Heart right ventricle (tissue), 16 donors: ENCODE data around the gene FOSL2. TPM values are rescaled to one million over a fixed set of nuclear protein-coding genes. Genes with fewer than 3 reads are reported as not detected.

Experiments used
- ATAC-seq, 8 donors: fragments of 200-7000 bp; cut with Tn5 transposase; one replicate each; pipeline ENCODE4 v1.9.1; 2020; ENCODE audit warnings: mild to moderate bottlenecking in 8 of 8, moderate library complexity in 8 of 8, moderate number of reproducible peaks in 1 of 8
- DNase-seq, 2 donors: peaks; one replicate each; pipeline ENCODE4 v3.0.0-alpha.2; 2020
- H3K27ac ChIP-seq, 10 donors: fragments of 200-600 bp; sonication (generic) in 2 of 10; one replicate each; pipeline versions ENCODE4 v1.5.0 to v1.8.0; 2020 to 2022; ENCODE audit warnings: mild to moderate bottlenecking in 3 of 10
- H3K27me3 ChIP-seq, 7 donors: fragments of 200-600 bp; one replicate each; pipeline ENCODE4 v1.8.0; 2021 to 2022; ENCODE audit warnings: mild to moderate bottlenecking in 2 of 7
- H3K36me3 ChIP-seq, 9 donors: fragments of 200-600 bp; sonication (generic) in 1 of 9; one replicate each; pipeline versions ENCODE4 v1.5.0 to v1.8.0; 2020 to 2022; ENCODE audit warnings: mild to moderate bottlenecking in 2 of 9
- H3K4me1 ChIP-seq, 9 donors: fragments of 200-600 bp; sonication (generic) in 1 of 9; one replicate each; pipeline versions ENCODE4 v1.5.0 to v1.8.0; 2020 to 2022; ENCODE audit warnings: mild to moderate bottlenecking in 4 of 9
- H3K4me3 ChIP-seq, 10 donors: fragments of 200-600 bp; sonication (generic) in 2 of 10; one replicate each; pipeline versions ENCODE4 v1.5.0 to v1.8.0; 2020 to 2022; ENCODE audit warnings: mild to moderate bottlenecking in 7 of 10, moderate library complexity in 2 of 10
- H3K9me3 ChIP-seq, 11 donors: fragments of 200-600 bp in 10 of 11; sonication (generic) in 2 of 11; one replicate each; pipeline versions ENCODE4 v1.5.0 to v1.8.0; 2013 to 2022; ENCODE audit warnings: mild to moderate bottlenecking in 2 of 11, control low read depth in 1 of 11, moderate library complexity in 1 of 11
- WGBS, 2 donors: extraction: QIAGEN DNeasy Blood & Tissue Kit; methylation state at CpG; one replicate each; pipeline ENCODE4 v1.1.7; 2013; ENCODE audit warnings: inconsistent platforms in 1 of 2; 5-methylcytosine and 5-hydroxymethylcytosine counted together
- intact Hi-C, 10 donors: fragments of 100-400 bp; cut with DNase I; formaldehyde crosslinking; loops; one replicate each; pipeline versions ENCODE4 v1.11.1 to v1.14.2; 2022
- polyA plus RNA-seq, 2 donors: library from polyadenylated mRNA; stranded (reverse); fragments of 200-250 nt; gene quantifications; one replicate each; pipeline ENCODE4 v1.2.3, GENCODE V29; 2013
- total RNA-seq, 10 donors: library from RNA; stranded (reverse); fragmentation: NEBNext Ultra II Directional in 3 of 10; extraction: Animal tissue kit (Norgen Biotek cat#: 25700) in 3 of 10; gene quantifications; one replicate each; pipeline versions ENCODE4 v1.2.1 to v1.2.4, GENCODE V29; 2021 to 2023
- TF ChIP-seq, protein P1 (sequence below), 9 donors: fragments of 200-600 bp; sonication (generic) in 2 of 9; IDR thresholded peaks; one replicate each; pipeline versions ENCODE4 v1.5.0 to v1.8.0; 2021 to 2022; ENCODE audit warnings: antibody characterized with exemption in 9 of 9, mild to moderate bottlenecking in 5 of 9, moderate library complexity in 1 of 9
- donor health status: Arrhythmogenic right ventricular cardiomyopathy.
- donor health status: ischemic (EF 13 %, LVEDD 7.1; RV severe dilation, severe dysfunction).
- donor health status: healthy with polysubstance abuse.
- donor health status: DM: no; HTN: yes; CAD: no.
- donor health status: DM: no; HTN: no; CAD: no.
- donor health status: ischemic (EF 25% LVEDD 6.9; RV normal size, moderate dysfunction).
- donor health status: ischemic (EF 25% LVEDD 5.7; RV mildly dilated, moderate dysfunction).
- donor health status: healthy.
- donor health status: DM: yes; HTN: yes; CAD: no.
- donor health status: Ischemic cardiomyopathy.
- donor health status: ischemic (EF 35%, LVEDD 5.7; RV mildly dilated, moderate dysfunction).
- donor health status: nonischemic (EF 11% LVEDD 7.7; RV severe dilation, severe dysfunction).
- donor health status: DM: yes; HTN: yes; CAD: no.
- donor health status: PGD.
- donor health status: ischemic (EF 29% LVEDD 5.4; RV normal size, mild dysfunction).
- donor health status: nonischemic (EF 23%, LVEDD 6.1; RV moderate dilation, normal function).

The FOSL2 gene
- total and polyA plus RNA-seq, 12 donors: 16.5 to 182 (median 54.8) TPM

DNA sequence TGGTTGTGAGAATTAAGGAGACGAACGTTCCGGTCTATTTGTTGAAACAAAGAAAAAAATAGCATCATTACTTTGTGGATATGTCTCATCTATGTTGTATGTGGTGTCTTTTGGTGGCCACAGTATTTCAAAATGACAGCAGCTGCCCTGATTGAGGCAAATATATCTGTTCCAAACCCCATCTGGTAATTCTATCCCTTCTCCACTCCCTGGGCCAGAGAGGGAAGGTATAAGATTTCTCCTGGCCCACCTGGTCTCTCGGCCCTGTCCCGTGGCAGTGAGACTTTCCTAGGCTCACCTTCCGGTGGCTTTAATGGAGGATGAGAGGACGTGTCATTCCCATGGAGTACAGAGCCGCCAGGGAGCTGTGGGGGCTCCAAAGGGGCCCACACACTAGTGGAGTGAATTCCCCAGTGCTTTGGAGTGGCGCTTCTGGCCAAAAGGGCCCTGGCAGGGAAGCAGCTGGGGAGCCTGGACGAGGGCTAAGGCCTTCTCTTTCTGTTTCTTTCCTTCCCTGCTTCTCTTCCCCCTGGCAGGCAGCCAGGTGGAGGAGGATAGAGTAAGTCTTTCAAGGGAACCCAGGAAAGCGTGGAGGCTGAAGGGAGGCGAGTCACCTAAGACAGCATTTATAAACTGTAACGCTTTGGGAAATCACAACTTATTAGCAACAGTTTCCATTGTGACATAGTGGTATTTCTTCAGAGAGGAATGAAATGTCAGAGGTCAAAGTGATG, 5.6 kb downstream of the FOSL2 start:
- Histone ChIP-seq H3K4me1 (peaks cover 26 to 83% (median 68%) of the 10 kb centered on the region in 9 donors), H3K27me3 (no peaks in the 10 kb centered on the region), H3K27ac (peak overlapping the region in 7 of 10 donors; percentile 25 to 100 (median 100)), H3K36me3 (peaks cover 0 to 70% (median 5%) of the 10 kb centered on the region in 9 donors), H3K4me3 (peak overlapping the region in 3 of 10 donors; percentile 2 to 97 (median 21)), H3K9me3 (no peaks in the 10 kb centered on the region)
- DNase-seq (no peak), ATAC-seq (no peak)
- 59 to 67% methylated on average over 13 of the region's 13 CpGs for WGBS, 2 donors
- TF ChIP-seq, protein P1, sequence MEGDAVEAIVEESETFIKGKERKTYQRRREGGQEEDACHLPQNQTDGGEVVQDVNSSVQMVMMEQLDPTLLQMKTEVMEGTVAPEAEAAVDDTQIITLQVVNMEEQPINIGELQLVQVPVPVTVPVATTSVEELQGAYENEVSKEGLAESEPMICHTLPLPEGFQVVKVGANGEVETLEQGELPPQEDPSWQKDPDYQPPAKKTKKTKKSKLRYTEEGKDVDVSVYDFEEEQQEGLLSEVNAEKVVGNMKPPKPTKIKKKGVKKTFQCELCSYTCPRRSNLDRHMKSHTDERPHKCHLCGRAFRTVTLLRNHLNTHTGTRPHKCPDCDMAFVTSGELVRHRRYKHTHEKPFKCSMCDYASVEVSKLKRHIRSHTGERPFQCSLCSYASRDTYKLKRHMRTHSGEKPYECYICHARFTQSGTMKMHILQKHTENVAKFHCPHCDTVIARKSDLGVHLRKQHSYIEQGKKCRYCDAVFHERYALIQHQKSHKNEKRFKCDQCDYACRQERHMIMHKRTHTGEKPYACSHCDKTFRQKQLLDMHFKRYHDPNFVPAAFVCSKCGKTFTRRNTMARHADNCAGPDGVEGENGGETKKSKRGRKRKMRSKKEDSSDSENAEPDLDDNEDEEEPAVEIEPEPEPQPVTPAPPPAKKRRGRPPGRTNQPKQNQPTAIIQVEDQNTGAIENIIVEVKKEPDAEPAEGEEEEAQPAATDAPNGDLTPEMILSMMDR (IDR thresholded peaks at IDR 0.05): no peak
- intact Hi-C loops: loop anchor here in 7 of 10 donors (5.0 to 10.0 kb wide), 17 partner anchors 123 to 696 kb away; partner anchors contain the start of genes MRPL33 (in 5 of the 7), BABAM2 (in 1 of the 7) and RBKS (in 1 of the 7)

GRCh38 chr2:28399289-28399688, 6.6 kb downstream of the FOSL2 start:
- DNase-seq (no peak), ATAC-seq (no peak)
- peaks cover 0 to 80% (median 9%) of the 10 kb centered on the region in 9 donors for H3K36me3 ChIP-seq
- TF ChIP-seq, protein P1 (IDR thresholded peaks at IDR 0.05): no peak
- peak overlapping the region in 1 of 10 donors; percentile 97 for H3K4me3 ChIP-seq
- H3K9me3 ChIP-seq: no peaks in the 10 kb centered on the region
- peaks cover 26 to 93% (median 70%) of the 10 kb centered on the region in 9 donors for H3K4me1 ChIP-seq
- WGBS, 2 donors: 77 to 78% methylated on average over 11 of the region's 11 CpGs
- no peaks in the 10 kb centered on the region for H3K27me3 ChIP-seq
- H3K27ac ChIP-seq: peak overlapping the region in 8 of 10 donors; percentile 25 to 100 (median 82)
- intact Hi-C loops: loop anchor here in 7 of 10 donors (5.0 to 10.0 kb wide), 17 partner anchors 124 to 697 kb away; partner anchors contain the start of genes MRPL33 (in 5 of the 7), BABAM2 (in 1 of the 7) and RBKS (in 1 of the 7)

- ATAC-seq (no peak), DNase-seq (no peak)
- H3K36me3 ChIP-seq: peaks cover 0 to 82% (median 16%) of the 10 kb centered on the region in 9 donors
These were observed 7.3 kb downstream of the FOSL2 start for GRCh38 chr2:28399956-28400355.

GRCh38 chr2:28400419-28400818, 7.8 kb downstream of the FOSL2 start:
- peaks cover 26 to 95% (median 70%) of the 10 kb centered on the region in 9 donors for H3K4me1 ChIP-seq
- TF ChIP-seq, protein P1 (IDR thresholded peaks at IDR 0.05): no peak
- H3K9me3 ChIP-seq: no peaks in the 10 kb centered on the region
- no peaks in the 10 kb centered on the region for H3K27me3 ChIP-seq
- H3K27ac ChIP-seq: peak overlapping the region in 6 of 10 donors; percentile 49 to 100 (median 82)
- ATAC-seq: no peak
- intact Hi-C loops: loop anchor here in 2 of 10 donors (10.0 kb wide), 2 partner anchors 676 to 696 kb away; no protein-coding TSS in a partner anchor
- no peak overlapping the region for H3K4me3 ChIP-seq
- DNase-seq: no peak
- H3K36me3 ChIP-seq: peaks cover 3 to 87% (median 20%) of the 10 kb centered on the region in 9 donors
- 55 to 63% methylated on average over 8 of the region's 8 CpGs for WGBS, 2 donors

More at GRCh38 chr2:28399956-28400355, 7.3 kb downstream of the FOSL2 start:
- TF ChIP-seq, protein P1 (IDR thresholded peaks at IDR 0.05): no peak
- 29 to 34% methylated on average over 6 of the region's 6 CpGs for WGBS, 2 donors
- peaks cover 26 to 96% (median 70%) of the 10 kb centered on the region in 9 donors for H3K4me1 ChIP-seq
- H3K27me3 ChIP-seq: no peaks in the 10 kb centered on the region
- intact Hi-C loops: loop anchor here in 9 of 10 donors (5.0 to 10.0 kb wide), 18 partner anchors 125 to 698 kb away; partner anchors contain the start of genes MRPL33 (in 5 of the 9), BABAM2 (in 1 of the 9) and RBKS (in 1 of the 9)
- H3K9me3 ChIP-seq: no peaks in the 10 kb centered on the region
- H3K4me3 ChIP-seq: no peak overlapping the region
- H3K27ac ChIP-seq: peak overlapping the region in 7 of 10 donors; percentile 49 to 100 (median 64)
